IMR-90 (cell line): Measurements from ENCODE around the gene JADE2. TPM values are rescaled to one million over a fixed set of nuclear protein-coding genes. Genes with fewer than 3 reads are reported as not detected.

Experiments
- ATAC-seq: fragments of 200-7000 bp; cut with Tn5 transposase; 2 replicates; pipeline ENCODE4 v1.9.1; 2020; ENCODE audit warnings: low read depth, mild to moderate bottlenecking, moderate library complexity
- BruUV-seq: library from RNA; stranded (reverse); fragments of 400-500 nt; replicated peaks from 2 replicates; lab custom pipeline; 2021; lab: Mats Ljungman, UMichigan
- CTCF ChIA-PET: fragments of 300-600 bp; formaldehyde crosslinking; extraction: SDS; loops from one replicate; lab custom pipeline; 2021; ENCODE audit warnings: antibody characterized with exemption; lab: Yijun Ruan, JAX
- POLR2A ChIA-PET: fragments of 300-600 bp; sonication (Branson Sonifier 250); formaldehyde crosslinking; loops from one replicate; lab custom pipeline; 2022; ENCODE audit warnings: antibody characterized with exemption; ENCODE audit not compliant: unreplicated experiment; lab: Charles Lee
- DNase-seq: peaks from one replicate; pipeline ENCODE4 v3.0.0; 2013
- H2AFZ ChIP-seq: replicated peaks from 2 replicates; pipeline ENCODE3; 2013; ENCODE audit warnings: low read length, mild to moderate bottlenecking; ENCODE audit not compliant: poor library complexity
- H2AK5ac ChIP-seq: 2 replicates; pipeline ENCODE4 v1.6.1; 2013; ENCODE audit warnings: low read depth, low read length, inconsistent platforms
- H2AK9ac ChIP-seq: replicated peaks from 2 replicates; pipeline ENCODE3; 2013; ENCODE audit warnings: mild to moderate bottlenecking, low read depth, low read length, moderate library complexity; ENCODE audit not compliant: poor library complexity
- H2BK120ac ChIP-seq: 2 replicates; pipeline ENCODE4 v1.6.1; 2013; ENCODE audit warnings: low read depth, low read length, inconsistent platforms
- H2BK15ac ChIP-seq: 3 replicates; pipeline ENCODE4 v1.6.1; 2013; ENCODE audit warnings: low read depth, low read length, inconsistent platforms
- H2BK20ac ChIP-seq: 2 replicates; pipeline ENCODE4 v1.6.1; 2013; ENCODE audit warnings: low read depth, mild to moderate bottlenecking, inconsistent platforms, low read length, moderate library complexity
- H2BK5ac ChIP-seq: 2 replicates; pipeline ENCODE4 v1.6.1; 2013; ENCODE audit warnings: mild to moderate bottlenecking, low read depth, low read length, inconsistent platforms; ENCODE audit not compliant: poor library complexity, severe bottlenecking
- H3K14ac ChIP-seq: replicated peaks from 2 replicates; pipeline ENCODE4 v1.6.1; 2013; ENCODE audit warnings: low read depth, low read length, inconsistent platforms
- H3K18ac ChIP-seq: 2 replicates; pipeline ENCODE4 v1.6.1; 2013; ENCODE audit warnings: low read depth, low read length, control low read depth
- H3K23ac ChIP-seq: 2 replicates; pipeline ENCODE4 v1.6.1; 2013; ENCODE audit warnings: low read depth, low read length, inconsistent platforms
- H3K27ac ChIP-seq: 2 replicates; pipeline ENCODE4 v1.5.1; 2013; ENCODE audit warnings: mild to moderate bottlenecking, control low read depth, low read length; ENCODE audit not compliant: insufficient read depth
- H3K27me3 ChIP-seq: 2 replicates; pipeline ENCODE4 v1.6.1; 2013; ENCODE audit warnings: low read length; ENCODE audit not compliant: control insufficient read depth, insufficient read depth
- H3K36me3 ChIP-seq: 2 replicates; pipeline ENCODE4 v1.6.1; 2013; ENCODE audit warnings: low read length, mixed read lengths; ENCODE audit not compliant: control insufficient read depth, insufficient read depth
- H3K4ac ChIP-seq: 2 replicates; pipeline ENCODE4 v1.6.1; 2013; ENCODE audit warnings: low read depth, low read length, inconsistent platforms
- H3K4me1 ChIP-seq: 2 replicates; pipeline ENCODE4 v1.6.1; 2013; ENCODE audit warnings: low read length, mixed read lengths; ENCODE audit not compliant: control insufficient read depth, insufficient read depth
- H3K4me2 ChIP-seq: 2 replicates; pipeline ENCODE4 v1.6.1; 2013; ENCODE audit warnings: low read depth, mild to moderate bottlenecking, control low read depth, low read length, moderate library complexity
- H3K4me3 ChIP-seq: 2 replicates; pipeline ENCODE4 v1.5.1; 2013; ENCODE audit warnings: low read depth, mild to moderate bottlenecking, control low read depth, low read length, moderate library complexity; ENCODE audit not compliant: insufficient read depth
- H3K56ac ChIP-seq: 2 replicates; pipeline ENCODE4 v1.6.1; 2013; ENCODE audit warnings: low read length, inconsistent platforms; ENCODE audit not compliant: insufficient read depth; ENCODE audit errors: extremely low read depth
- H3K79me1 ChIP-seq, 2 experiments: 2 replicates each; pipeline ENCODE4 v1.6.1; 2013; ENCODE audit warnings: low read length in 2 of 2, inconsistent platforms in 1 of 2, low read depth in 1 of 2
- H3K9ac ChIP-seq: 2 replicates; pipeline ENCODE4 v1.6.1; 2013; ENCODE audit warnings: low read depth, low read length, control low read depth
- H3K9me1 ChIP-seq: 2 replicates; pipeline ENCODE4 v1.6.1; 2013; ENCODE audit warnings: low read length, inconsistent platforms; ENCODE audit not compliant: insufficient read depth
- H3K9me3 ChIP-seq: 2 replicates; pipeline ENCODE4 v1.6.1; 2013; ENCODE audit warnings: low read length; ENCODE audit not compliant: control insufficient read depth, insufficient read depth
- H4K20me1 ChIP-seq: 2 replicates; pipeline ENCODE4 v1.6.1; 2013; ENCODE audit warnings: low read length, inconsistent platforms; ENCODE audit not compliant: insufficient read depth
- H4K5ac ChIP-seq: 2 replicates; pipeline ENCODE4 v1.6.1; 2013; ENCODE audit warnings: mild to moderate bottlenecking, low read depth, low read length, control low read depth
- H4K8ac ChIP-seq, 2 experiments: 2 replicates each; pipeline ENCODE4 v1.6.1; 2013; ENCODE audit warnings: low read depth in 2 of 2, low read length in 2 of 2, control low read depth in 1 of 2, inconsistent platforms in 1 of 2
- H4K91ac ChIP-seq: 2 replicates; pipeline ENCODE4 v1.6.1; 2013; ENCODE audit warnings: low read depth, low read length, inconsistent platforms; ENCODE audit not compliant: insufficient read depth
- BHLHE40 ChIP-seq: fragments of 150-350 bp; IDR thresholded peaks from 2 replicates; pipeline ENCODE4 v1.6.1; 2016; ENCODE audit warnings: mild to moderate bottlenecking, low read depth, low read length
- CEBPB ChIP-seq: IDR thresholded peaks from 2 replicates; pipeline ENCODE4 v1.6.1; 2012; ENCODE audit warnings: low read depth, low read length, improper control_type of control experiment
- CHD1 ChIP-seq: IDR thresholded peaks from 2 replicates; pipeline ENCODE4 v1.6.1; 2012; ENCODE audit warnings: low read depth, low read length, improper control_type of control experiment
- FOS ChIP-seq: fragments of 150-350 bp; IDR thresholded peaks from 2 replicates; pipeline ENCODE4 v1.6.1; 2016; ENCODE audit warnings: low read depth, low read length
- MAFK ChIP-seq: IDR thresholded peaks from 2 replicates; pipeline ENCODE4 v1.6.1; 2012; ENCODE audit warnings: low read depth, low read length, improper control_type of control experiment
- MAZ ChIP-seq: IDR thresholded peaks from 2 replicates; pipeline ENCODE4 v1.6.1; 2012; ENCODE audit warnings: low read depth, mild to moderate bottlenecking, low read length, improper control_type of control experiment, moderate library complexity, borderline replicate concordance
- MXI1 ChIP-seq: IDR thresholded peaks from 2 replicates; pipeline ENCODE4 v1.6.1; 2012; ENCODE audit warnings: low read depth, mild to moderate bottlenecking, low read length, moderate library complexity, borderline replicate concordance
- NFE2L2 ChIP-seq: fragments of 150-350 bp; IDR thresholded peaks from 2 replicates; pipeline ENCODE4 v1.6.1; 2016; ENCODE audit warnings: low read depth, mild to moderate bottlenecking, low read length
- POLR2A ChIP-seq: IDR thresholded peaks from 2 replicates; pipeline ENCODE4 v1.6.1; 2012; ENCODE audit warnings: mild to moderate bottlenecking, low read depth, low read length
- RAD21 ChIP-seq: IDR thresholded peaks from 2 replicates; pipeline ENCODE4 v1.6.1; 2012; ENCODE audit warnings: low read length, improper control_type of control experiment
- RCOR1 ChIP-seq: IDR thresholded peaks from 2 replicates; pipeline ENCODE4 v1.6.1; 2012; ENCODE audit warnings: mild to moderate bottlenecking, low read length, improper control_type of control experiment; ENCODE audit not compliant: insufficient replicate concordance
- RFX5 ChIP-seq: IDR thresholded peaks from 2 replicates; pipeline ENCODE4 v1.8.0; 2012; ENCODE audit warnings: low read depth, mild to moderate bottlenecking, low read length, moderate library complexity
- SMC3 ChIP-seq: fragments of 150-350 bp; IDR thresholded peaks from 2 replicates; pipeline ENCODE4 v1.6.1; 2016; ENCODE audit warnings: low read depth, mild to moderate bottlenecking, antibody characterized with exemption, low read length, moderate library complexity
- WGBS, 2 experiments: methylation state at CpG; one replicate each; pipeline versions ENCODE4 v1.1.5 to v1.1.7; 2013; ENCODE audit warnings: missing lambda C conversion rate in 2 of 2; ENCODE audit not compliant: insufficient read length in 1 of 2; ENCODE audit errors: extremely low coverage in 2 of 2; 5-methylcytosine and 5-hydroxymethylcytosine counted together
- dilution Hi-C: fragments of 300-500 bp; cut with HindIII; formaldehyde crosslinking; loops from one replicate; pipeline ENCODE4 v1.14.3; 2018; ENCODE audit warnings: low sequenced_read_pairs; ENCODE audit not compliant: unreplicated experiment
- in situ Hi-C: fragments of 300-500 bp; cut with MboI; formaldehyde crosslinking; loops from 3 replicates; pipeline ENCODE4 v1.14.3; 2019; ENCODE audit warnings: low sequenced_read_pairs, inconsistent platforms, mixed read lengths
- intact Hi-C: fragments of 100-400 bp; cut with micrococcal nuclease; formaldehyde crosslinking; loops from 2 replicates; pipeline ENCODE4 v1.10.0; 2022
- polyA plus RNA-seq, 3 experiments: library from polyadenylated mRNA; depleted of rRNA; stranded (reverse); fragments of >200 nt; gene quantifications; 2 replicates each; pipeline ENCODE4 v1.2.3, GENCODE V29; 2012; ENCODE audit warnings: low replicate concordance in 1 of 3
- total RNA-seq: library from RNA; depleted of rRNA; stranded (reverse); fragments of >200 nt; gene quantifications from 2 replicates; pipeline ENCODE4 v1.2.3, GENCODE V29; 2012
- TF ChIP-seq, protein P1 (sequence below): conservative IDR thresholded peaks from 2 replicates; pipeline ENCODE4 v1.5.1; 2012; ENCODE audit warnings: mild to moderate bottlenecking, low read depth, low read length, improper control_type of control experiment
- TF ChIP-seq, protein P2 (sequence below): fragments of 150-350 bp; IDR thresholded peaks from 2 replicates; pipeline ENCODE4 v1.6.1; 2017; ENCODE audit warnings: mild to moderate bottlenecking, antibody characterized with exemption, low read length, low read depth
- TF ChIP-seq, protein P3 (sequence below): fragments of 150-350 bp; IDR thresholded peaks from 2 replicates; pipeline ENCODE4 v1.6.1; 2016; ENCODE audit warnings: low read depth, mild to moderate bottlenecking, low read length, moderate library complexity, borderline replicate concordance

JADE2 gene
- total and polyA plus RNA-seq, 2 of the 4 experiments (the other 2 are of a cell fraction), result 13.3 to 14.9 TPM

DNA sequence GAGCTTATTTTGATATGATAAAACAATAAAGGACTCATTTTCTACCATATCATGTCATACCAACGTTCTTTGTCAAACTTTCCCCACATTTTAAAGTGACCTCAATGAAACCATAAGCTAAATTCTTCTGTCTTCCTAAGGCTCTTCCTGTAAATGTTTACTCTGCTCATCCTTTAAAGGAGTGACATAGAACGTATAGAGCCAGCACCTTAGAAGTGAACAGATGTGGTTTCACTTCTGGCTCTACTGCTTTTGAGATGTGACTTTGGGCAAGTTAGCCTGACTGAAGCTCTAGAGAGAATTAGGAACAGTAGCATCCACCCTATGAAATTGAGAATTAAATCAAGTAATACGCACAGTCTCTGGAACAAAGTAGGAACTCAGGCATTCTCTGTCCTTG, 83.1 kb downstream of the JADE2 start:
- Histone ChIP-seq H2AK9ac (no peak overlapping the region), H3K27me3 (no peaks in the 10 kb centered on the region), H3K4me2 (no peak overlapping the region), H3K23ac (no peak overlapping the region), H4K5ac (no peak overlapping the region), H3K4ac (no peak overlapping the region), H3K4me1 (no peaks in the 10 kb centered on the region), H3K9me3 (no peaks in the 10 kb centered on the region), H4K8ac (no peak overlapping the region), H3K18ac (no peak overlapping the region), H2AK5ac (no peak overlapping the region), H4K20me1 (no peaks in the 10 kb centered on the region), H3K14ac (no peak overlapping the region), H2BK120ac (no peak overlapping the region), H3K9me1 (no peaks in the 10 kb centered on the region), H4K91ac (no peak overlapping the region), H3K56ac (no peak overlapping the region), H3K36me3 (peaks cover 40% of the 10 kb centered on the region), H3K27ac (no peak overlapping the region), H3K9ac (no peak overlapping the region), H3K79me1 (no peaks in the 10 kb centered on the region), H3K4me3 (no peak overlapping the region), H2BK5ac (no peak overlapping the region), H2AFZ (no peak overlapping the region), H2BK15ac (no peak overlapping the region), H2BK20ac (no peak overlapping the region)
- WGBS, 2 experiments, result 80% methylated on average over 1 of the region's 3 CpGs; no CpG with 5 or more reads in 1 of the 2 experiments
- DNase-seq (no peak), ATAC-seq (no peak)
- ChIA-PET POLR2A (no interaction called here), CTCF (no interaction called here)
- BruUV-seq, result no TSS peak
- in situ Hi-C loops (no loop called here), intact Hi-C loops (no loop called here), dilution Hi-C loops (no loop called here)
- TF ChIP-seq, protein P1, sequence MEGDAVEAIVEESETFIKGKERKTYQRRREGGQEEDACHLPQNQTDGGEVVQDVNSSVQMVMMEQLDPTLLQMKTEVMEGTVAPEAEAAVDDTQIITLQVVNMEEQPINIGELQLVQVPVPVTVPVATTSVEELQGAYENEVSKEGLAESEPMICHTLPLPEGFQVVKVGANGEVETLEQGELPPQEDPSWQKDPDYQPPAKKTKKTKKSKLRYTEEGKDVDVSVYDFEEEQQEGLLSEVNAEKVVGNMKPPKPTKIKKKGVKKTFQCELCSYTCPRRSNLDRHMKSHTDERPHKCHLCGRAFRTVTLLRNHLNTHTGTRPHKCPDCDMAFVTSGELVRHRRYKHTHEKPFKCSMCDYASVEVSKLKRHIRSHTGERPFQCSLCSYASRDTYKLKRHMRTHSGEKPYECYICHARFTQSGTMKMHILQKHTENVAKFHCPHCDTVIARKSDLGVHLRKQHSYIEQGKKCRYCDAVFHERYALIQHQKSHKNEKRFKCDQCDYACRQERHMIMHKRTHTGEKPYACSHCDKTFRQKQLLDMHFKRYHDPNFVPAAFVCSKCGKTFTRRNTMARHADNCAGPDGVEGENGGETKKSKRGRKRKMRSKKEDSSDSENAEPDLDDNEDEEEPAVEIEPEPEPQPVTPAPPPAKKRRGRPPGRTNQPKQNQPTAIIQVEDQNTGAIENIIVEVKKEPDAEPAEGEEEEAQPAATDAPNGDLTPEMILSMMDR, result no peak
- TF ChIP-seq NFE2L2, result no peak
- no peak for TF ChIP-seq RAD21
- TF ChIP-seq POLR2A, result no peak
- TF ChIP-seq BHLHE40, result no peak
- no peak for TF ChIP-seq CHD1
- TF ChIP-seq RFX5, result no peak
- TF ChIP-seq MXI1, result no peak
- TF ChIP-seq, protein P2, sequence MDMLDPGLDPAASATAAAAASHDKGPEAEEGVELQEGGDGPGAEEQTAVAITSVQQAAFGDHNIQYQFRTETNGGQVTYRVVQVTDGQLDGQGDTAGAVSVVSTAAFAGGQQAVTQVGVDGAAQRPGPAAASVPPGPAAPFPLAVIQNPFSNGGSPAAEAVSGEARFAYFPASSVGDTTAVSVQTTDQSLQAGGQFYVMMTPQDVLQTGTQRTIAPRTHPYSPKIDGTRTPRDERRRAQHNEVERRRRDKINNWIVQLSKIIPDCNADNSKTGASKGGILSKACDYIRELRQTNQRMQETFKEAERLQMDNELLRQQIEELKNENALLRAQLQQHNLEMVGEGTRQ, result no peak
- TF ChIP-seq, protein P3, sequence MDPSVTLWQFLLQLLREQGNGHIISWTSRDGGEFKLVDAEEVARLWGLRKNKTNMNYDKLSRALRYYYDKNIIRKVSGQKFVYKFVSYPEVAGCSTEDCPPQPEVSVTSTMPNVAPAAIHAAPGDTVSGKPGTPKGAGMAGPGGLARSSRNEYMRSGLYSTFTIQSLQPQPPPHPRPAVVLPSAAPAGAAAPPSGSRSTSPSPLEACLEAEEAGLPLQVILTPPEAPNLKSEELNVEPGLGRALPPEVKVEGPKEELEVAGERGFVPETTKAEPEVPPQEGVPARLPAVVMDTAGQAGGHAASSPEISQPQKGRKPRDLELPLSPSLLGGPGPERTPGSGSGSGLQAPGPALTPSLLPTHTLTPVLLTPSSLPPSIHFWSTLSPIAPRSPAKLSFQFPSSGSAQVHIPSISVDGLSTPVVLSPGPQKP, result no peak
- no peak for TF ChIP-seq SMC3
- no peak for TF ChIP-seq MAZ
- no peak for TF ChIP-seq FOS
- no peak for TF ChIP-seq RCOR1
- TF ChIP-seq MAFK, result no peak
- TF ChIP-seq CEBPB, result no peak
